ENCODE results near the gene IRAK4.
A peak's percentile ranks its signal among the peaks of the same experiment; 100 is the strongest.
"Not testable (repeated sequence)": the region's sequence is repeated elsewhere in the genome, so short reads cannot be mapped to it uniquely, and the experiment has no call there.

Gene IRAK4

GRCh38 chr12:43758728-43759563 lies at the start of gene IRAK4, which contains the start of gene PUS7L:
Gene IRAK4, plus strand, starts transcription at chr12:43758951. Its CDS starts 9,161 bp downstream, at chr12:43768112.
Gene PUS7L, minus strand, starts transcription at chr12:43758790. Its CDS starts 3,545 bp downstream, at chr12:43755245.
- peak; percentile 99 for DNase-seq

- no peak for DNase-seq
These were observed 47.4 kb upstream of the IRAK4 start for GRCh38 chr12:43711348-43711747.

GRCh38 chr12:43722621-43723020 lies 36.1 kb upstream of the IRAK4 start:
- no peak for DNase-seq

GRCh38 chr12:43723134-43723533 lies 35.6 kb upstream of the IRAK4 start:
- DNase-seq = no peak

GRCh38 chr12:43728117-43728516 lies 30.6 kb upstream of the IRAK4 start:
- no peak for DNase-seq

- no peak for DNase-seq
These were observed 30.1 kb upstream of the IRAK4 start for GRCh38 chr12:43728698-43729097.

GRCh38 chr12:43730283-43730682 lies 28.5 kb upstream of the IRAK4 start:
- DNase-seq = no peak

- no peak for DNase-seq
These were observed 25.1 kb upstream of the IRAK4 start for GRCh38 chr12:43733687-43734086.

- no peak for DNase-seq
These were observed 21.8 kb upstream of the IRAK4 start for GRCh38 chr12:43736927-43737440.

- no peak for DNase-seq
These were observed 21.1 kb upstream of the IRAK4 start for GRCh38 chr12:43737646-43738045.

- DNase-seq = no peak
These were observed 18.1 kb upstream of the IRAK4 start for GRCh38 chr12:43740511-43741100.

GRCh38 chr12:43742106-43742505 lies 16.6 kb upstream of the IRAK4 start:
- DNase-seq = no peak

- no peak for DNase-seq
These were observed 13.9 kb upstream of the IRAK4 start for GRCh38 chr12:43744826-43745225.

GRCh38 chr12:43749016-43749415 lies 9.7 kb upstream of the IRAK4 start:
- DNase-seq = no peak

GRCh38 chr12:43750814-43751213 lies 7.9 kb upstream of the IRAK4 start:
- DNase-seq = no peak

- not testable (repeated sequence) for DNase-seq
These were observed 7.4 kb upstream of the IRAK4 start for GRCh38 chr12:43751360-43751759.

- no peak for DNase-seq
These were observed 4.7 kb upstream of the IRAK4 start for GRCh38 chr12:43754015-43754414.

GRCh38 chr12:43758247-43758727 lies 464 bp upstream of the IRAK4 start:
- DNase-seq = peak; percentile 34

- DNase-seq = peak; percentile 10
These were observed 1.6 kb downstream of the IRAK4 start for GRCh38 chr12:43760396-43760795.

GRCh38 chr12:43761500-43761899 lies 2.7 kb downstream of the IRAK4 start:
- no peak for DNase-seq

GRCh38 chr12:43762596-43762995 lies 3.8 kb downstream of the IRAK4 start:
- DNase-seq = no peak

- DNase-seq = no peak
These were observed 5.0 kb downstream of the IRAK4 start for GRCh38 chr12:43763769-43764168.

GRCh38 chr12:43764528-43764927 lies 5.8 kb downstream of the IRAK4 start:
- DNase-seq = no peak

- DNase-seq = no peak
These were observed 7.5 kb downstream of the IRAK4 start for GRCh38 chr12:43766291-43766690.
